Epidermal melanocyte (primary cell): ENCODE data around the gene ARID3A.

ENCODE experiments used
- DNase-seq: peaks from one replicate; pipeline ENCODE4 v3.0.0; 2011; ENCODE audit warnings: low spot score; ENCODE audit not compliant: insufficient read length

ARID3A gene

DNA sequence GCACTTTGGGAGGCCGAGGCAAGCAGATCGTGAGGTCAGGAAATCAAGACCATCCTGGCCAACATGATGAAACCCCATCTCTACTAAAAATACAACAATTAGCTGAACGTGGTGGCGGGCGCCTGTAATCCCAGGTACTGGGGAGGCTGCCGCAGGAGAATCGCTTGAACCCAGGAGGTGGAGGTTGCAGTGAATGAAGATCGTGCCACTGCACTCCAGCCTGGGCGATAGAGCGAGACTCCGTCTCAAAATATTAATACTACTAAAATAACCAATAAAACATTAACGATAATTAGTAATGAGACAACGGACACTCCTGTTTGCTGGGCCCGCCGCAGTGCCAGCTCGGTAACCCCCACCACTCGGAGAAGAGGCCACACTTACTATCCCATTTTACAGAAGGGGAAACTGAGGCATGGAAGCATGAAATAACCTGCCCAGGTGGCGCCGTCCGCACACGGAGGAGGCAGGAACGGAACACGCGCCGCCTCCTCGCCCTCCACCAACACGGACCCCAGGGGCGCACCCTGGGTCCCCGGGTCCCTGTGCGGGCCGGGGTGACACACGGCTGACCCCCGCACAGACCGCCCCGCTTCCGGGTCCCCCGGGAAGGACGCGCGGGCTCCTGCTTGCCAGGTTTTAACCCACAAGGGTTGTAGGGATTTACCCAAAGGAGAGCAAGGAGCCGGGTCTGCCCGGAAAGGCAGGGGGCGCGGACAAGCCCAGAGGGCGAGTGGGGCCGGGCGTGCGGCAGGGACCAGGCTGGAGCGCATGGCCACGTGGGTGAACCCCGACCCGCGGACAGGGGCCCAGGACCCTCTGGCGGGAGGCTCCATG, 14.4 kb upstream of the ARID3A start:
- DNase-seq, result no peak

DNA sequence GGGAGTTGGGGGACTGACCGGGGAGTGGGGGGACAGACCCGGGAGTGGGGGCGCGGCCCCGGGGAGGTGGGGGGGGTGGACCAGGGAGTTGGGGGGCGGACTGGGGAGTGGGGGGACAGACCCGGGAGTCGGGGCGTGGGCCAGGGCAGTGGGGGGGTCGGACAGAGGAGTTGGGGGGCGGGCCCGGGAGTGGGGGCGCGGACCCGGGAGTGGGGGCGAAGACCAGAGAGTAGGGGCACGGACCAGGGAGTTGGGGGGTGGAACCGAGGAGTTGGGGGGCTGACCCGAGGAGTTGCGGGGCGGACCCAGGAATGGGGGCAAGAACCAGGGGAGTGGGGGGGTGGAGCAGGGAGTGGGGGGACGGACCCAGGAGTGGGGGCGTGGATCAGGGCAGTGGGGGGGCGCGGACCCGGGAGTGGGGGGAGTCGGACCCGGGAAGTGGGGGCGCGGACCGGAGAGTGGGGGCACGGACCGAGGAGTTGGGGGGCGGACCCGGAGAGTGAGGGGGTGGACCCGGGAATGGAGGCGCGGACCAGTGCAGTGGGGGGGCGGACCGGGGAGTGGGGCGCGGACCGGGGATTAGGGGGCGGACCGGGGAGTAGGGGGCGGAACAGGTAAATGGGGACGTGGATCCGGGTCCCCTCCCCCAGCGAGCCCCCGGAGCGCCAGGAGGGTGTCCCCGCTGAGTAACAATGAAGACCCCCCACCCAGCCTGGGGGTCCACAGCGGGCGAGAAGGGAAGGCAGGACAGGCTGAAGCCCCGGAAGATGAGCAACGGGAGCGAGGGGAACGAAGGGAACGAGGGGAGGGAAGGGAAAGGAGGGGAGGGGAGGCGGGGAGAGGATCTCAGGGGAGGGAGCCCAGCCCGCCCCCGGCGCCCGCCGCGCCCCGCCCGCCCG, 13.4 kb upstream of the ARID3A start:
- DNase-seq, result no peak

DNA sequence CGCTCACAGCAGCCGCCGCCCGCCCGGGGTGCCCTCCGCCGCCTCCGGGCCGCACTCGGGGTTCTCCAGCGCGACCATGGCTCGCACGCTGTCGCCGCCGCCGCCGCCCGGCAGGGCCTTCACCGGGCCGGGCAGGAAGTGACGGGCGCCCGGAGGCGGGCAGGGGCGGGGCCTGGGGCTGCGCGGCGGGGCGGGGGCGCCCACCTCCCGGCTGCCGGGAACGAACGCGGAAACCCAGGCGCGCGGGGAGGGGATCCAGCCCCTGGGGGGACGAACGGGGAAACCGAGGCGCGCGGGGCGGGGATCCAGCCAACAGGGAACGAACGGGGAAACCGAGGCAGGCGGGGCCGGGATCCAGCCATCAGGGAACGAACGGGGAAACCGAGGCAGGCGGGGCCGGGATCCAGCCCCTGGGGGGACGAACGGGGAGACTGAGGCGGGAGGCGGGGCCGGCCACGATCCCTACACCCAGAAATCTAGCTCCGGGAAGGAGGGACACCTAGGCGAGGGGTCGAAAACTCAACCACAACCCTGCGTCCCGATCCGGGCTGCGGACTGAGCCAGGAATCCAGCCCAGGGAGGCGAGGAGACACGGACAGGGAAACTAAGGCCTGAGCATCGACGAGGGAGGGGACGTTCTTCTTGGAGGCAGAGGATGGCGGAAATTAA, 12.6 kb upstream of the ARID3A start, which contains the start of gene R3HDM4:
Gene R3HDM4 (minus strand): TSS at position 140 of the 669 bp plus-strand sequence. CDS start 62 bp downstream, at position 78.
- peak; percentile 97 for DNase-seq

DNA sequence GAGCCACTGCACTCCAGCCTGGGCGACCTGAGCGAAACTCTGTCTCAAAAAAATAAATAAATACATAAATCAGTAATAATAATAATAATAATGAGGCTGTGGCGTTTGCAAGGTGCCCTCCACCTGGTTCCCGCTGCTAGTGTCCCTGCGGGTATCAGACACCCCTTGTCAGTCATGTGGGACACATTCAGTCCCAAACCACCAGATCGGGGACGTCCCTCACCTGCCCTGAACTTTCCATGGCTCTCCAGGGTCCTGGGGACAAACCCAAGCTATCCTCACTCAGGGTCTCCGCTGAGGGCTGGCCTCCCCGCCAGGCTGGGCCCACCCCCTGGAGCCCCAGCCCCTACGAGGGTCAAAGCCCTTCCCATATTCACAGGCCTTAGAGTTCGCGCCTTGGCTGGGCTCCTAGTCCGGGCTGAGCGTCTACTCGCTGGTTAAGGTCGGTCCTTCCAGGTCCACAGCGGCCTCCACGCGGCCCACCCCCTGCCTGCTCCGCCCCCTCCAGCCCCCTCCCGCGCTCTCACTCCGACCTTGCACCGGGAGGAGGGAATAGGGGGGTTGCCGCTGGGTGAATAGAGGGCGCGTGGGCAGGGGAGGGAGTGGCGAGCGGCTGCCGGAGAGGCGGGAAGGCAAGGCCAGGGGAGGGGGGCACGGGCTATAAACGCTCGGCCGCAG, 9.1 kb upstream of the ARID3A start:
- DNase-seq, result no peak

DNA sequence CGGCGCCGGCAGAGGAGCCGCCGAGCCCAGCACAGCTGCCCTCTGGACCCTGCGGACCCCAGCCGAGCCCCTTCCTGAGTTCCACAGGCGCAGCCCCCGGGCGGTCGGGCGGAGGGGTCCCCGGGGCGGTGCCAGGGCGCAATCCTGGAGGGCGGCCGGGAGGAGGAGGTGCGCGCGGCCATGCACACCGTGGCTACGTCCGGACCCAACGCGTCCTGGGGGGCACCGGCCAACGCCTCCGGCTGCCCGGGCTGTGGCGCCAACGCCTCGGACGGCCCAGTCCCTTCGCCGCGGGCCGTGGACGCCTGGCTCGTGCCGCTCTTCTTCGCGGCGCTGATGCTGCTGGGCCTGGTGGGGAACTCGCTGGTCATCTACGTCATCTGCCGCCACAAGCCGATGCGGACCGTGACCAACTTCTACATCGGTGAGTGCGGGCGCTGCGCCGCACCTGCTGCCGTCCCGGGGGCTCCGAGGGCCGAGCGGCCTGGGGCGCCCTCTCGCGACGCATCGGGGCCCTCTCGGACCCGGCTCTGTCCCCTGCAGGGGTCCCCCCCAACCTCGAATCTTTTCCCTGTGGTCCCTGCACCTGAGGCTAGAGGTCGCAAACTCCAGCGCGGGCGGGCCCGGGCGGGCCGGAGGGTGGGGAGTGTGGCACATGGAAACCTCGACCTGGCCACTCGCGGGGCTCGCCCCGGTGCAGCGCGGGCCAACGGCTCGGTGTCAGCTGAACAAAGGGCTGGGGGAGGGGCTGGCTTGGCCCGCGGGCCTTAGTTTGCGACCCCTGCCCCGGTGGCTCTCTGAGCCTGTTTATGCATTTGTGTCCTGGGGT, 8.3 kb upstream of the ARID3A start, which contains the start of gene KISS1R:
Gene KISS1R (plus strand): TSS at position 11 of the 829 bp plus-strand sequence. CDS start 170 bp downstream, at position 181.
- no peak for DNase-seq

DNA sequence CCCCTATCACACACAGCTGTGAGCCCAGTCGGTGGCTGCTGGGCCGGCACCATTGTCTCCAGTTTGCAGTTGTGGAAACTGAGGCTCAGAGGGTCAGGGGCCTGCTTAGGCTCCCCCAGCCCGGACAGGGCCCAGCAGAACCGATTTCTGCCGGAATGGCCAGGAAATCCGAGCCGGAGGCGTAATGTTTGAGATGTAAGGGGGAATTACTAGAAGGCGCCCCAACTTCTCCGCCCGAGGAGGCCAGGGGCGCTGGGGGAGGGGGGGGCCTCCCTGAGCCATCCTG, 7.7 kb upstream of the ARID3A start:
- no peak for DNase-seq

DNA sequence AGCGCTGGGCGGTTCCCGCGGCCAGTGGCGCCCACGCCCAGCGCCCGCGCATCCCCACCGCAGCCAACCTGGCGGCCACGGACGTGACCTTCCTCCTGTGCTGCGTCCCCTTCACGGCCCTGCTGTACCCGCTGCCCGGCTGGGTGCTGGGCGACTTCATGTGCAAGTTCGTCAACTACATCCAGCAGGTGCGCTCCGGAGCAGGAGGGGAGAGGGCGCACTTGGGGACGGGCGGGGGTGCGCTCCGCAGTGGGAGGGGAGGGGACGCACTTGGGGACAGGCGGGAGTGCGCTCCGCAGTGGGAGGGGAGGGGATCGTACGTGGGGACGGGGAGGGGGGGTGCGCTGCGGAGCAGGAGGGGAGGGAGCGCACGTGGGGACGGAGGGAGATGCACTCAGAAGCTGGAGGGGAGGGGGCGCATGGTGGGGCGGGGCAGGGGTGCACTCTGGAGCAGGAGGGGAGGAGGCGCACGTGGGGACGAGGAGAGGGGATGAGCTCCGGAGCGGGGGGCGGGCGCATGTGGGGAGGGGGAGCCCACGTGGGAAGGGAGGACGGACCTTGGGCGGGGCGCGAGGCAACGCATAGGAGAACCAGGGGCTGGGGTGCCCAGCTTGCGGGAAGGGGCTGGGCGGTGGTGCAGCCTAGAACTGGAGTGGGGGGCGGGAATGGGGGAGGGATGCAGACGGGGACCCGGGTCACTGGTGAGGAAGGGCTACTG, 7.2 kb upstream of the ARID3A start:
- no peak for DNase-seq

DNA sequence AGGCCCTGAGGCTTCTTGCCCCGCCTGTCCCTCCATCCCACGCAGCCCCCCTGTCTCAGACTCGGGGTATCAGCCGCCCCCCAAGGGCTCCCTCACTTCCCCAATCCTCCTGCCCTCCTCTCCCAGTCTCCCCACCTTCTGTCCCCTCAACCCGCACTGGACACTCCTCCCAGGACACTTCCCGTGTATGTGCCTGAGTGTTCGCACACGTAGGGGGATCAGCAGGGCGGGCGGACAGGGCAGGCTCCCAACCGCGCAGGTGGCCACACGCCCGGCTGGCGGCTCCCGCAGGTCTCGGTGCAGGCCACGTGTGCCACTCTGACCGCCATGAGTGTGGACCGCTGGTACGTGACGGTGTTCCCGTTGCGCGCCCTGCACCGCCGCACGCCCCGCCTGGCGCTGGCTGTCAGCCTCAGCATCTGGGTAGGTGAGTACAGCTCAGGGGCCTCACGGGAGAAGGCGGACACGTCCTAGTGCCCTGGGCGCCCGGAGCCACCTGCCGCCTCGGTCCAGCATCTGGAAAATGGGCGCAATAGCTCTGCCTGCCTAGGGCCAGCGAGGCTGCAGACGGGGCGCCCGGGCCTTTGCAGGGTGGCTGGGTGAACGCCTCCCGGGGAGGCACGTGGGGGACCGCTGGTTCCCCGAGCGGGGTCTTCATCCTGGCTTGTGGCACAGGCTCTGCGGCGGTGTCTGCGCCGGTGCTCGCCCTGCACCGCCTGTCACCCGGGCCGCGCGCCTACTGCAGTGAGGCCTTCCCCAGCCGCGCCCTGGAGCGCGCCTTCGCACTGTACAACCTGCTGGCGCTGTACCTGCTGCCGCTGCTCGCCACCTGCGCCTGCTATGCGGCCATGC, 6.4 kb upstream of the ARID3A start:
- DNase-seq, result no peak

DNA sequence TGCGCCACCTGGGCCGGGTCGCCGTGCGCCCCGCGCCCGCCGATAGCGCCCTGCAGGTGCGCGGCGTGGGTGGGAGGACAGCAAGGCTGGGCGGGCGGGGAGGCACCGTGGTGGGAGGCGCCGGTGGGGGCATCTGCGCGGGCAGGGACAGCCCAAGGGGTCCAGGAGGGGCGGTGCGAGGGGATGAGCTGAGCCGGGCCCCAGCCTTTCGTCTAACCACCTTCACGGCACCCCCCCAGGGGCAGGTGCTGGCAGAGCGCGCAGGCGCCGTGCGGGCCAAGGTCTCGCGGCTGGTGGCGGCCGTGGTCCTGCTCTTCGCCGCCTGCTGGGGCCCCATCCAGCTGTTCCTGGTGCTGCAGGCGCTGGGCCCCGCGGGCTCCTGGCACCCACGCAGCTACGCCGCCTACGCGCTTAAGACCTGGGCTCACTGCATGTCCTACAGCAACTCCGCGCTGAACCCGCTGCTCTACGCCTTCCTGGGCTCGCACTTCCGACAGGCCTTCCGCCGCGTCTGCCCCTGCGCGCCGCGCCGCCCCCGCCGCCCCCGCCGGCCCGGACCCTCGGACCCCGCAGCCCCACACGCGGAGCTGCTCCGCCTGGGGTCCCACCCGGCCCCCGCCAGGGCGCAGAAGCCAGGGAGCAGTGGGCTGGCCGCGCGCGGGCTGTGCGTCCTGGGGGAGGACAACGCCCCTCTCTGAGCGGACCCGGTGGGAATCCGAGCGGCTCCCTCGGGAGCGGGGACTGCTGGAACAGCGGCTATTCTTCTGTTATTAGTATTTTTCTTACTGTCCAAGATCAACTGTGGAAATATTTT, 5.6 kb upstream of the ARID3A start:
- no peak for DNase-seq

DNA sequence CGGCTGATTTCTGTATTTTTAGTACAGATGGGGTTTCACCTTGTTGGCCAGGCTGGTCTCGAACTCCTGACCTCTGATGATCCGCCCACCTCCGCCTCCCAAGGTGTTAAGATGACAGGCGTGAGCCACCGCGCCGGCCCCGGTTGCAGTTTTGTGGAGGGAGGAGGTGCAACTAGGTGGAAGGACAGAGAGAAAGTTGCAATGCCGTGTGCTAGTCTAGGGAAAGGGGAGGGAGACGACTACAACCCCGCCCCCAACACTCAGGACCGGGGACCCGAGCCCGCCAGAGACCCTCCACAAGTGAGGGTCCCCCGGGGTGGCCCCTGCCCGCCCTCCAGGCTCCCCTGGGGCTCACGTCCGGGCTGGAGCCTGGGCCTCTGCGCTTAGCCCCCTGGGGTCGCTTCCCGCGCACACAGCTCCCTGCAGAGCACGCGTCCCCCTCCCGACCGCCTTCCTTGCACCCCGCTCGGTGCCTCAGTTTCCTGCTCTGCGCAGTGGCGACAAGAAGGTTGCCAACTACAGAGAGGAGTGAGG, 1.2 kb upstream of the ARID3A start:
- no peak for DNase-seq

DNA sequence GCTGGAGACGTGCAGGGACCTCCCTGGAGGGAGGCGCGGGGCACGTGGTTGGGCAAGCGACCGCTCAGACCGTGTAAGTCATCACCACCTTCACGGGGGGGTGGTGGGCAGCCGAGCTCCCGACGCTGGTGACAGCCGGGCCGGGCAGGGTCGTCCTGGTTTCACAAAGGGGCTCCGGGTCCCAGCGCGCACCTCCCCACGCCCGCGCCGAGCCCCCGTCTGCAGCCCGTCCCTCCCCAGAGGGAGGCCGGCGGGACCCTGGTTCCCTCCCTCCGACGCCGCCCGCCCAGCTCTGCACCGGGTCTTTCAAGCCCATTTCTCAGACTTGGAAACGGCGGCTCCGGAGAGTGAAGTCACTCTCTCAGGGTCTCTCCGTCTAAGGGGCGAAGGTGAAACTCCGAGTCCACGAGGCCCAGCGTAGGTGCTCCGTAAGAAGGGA, 729 bp upstream of the ARID3A start:
- DNase-seq, result peak; percentile 95

DNA sequence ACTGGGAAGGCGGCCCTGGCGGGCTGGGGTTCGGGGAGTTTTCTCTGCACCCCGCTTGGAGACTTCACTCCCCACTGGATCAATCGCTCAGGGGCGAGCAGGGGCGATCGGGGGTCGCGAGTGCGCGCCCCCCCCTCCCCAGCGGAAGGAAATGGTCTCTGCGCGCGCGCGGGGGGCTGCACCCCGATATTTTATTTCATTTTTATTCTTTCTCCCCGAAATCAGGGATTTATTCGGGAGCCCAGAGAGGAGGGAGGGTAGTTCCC, 421 bp downstream of the ARID3A start:
- DNase-seq, result no peak

DNA sequence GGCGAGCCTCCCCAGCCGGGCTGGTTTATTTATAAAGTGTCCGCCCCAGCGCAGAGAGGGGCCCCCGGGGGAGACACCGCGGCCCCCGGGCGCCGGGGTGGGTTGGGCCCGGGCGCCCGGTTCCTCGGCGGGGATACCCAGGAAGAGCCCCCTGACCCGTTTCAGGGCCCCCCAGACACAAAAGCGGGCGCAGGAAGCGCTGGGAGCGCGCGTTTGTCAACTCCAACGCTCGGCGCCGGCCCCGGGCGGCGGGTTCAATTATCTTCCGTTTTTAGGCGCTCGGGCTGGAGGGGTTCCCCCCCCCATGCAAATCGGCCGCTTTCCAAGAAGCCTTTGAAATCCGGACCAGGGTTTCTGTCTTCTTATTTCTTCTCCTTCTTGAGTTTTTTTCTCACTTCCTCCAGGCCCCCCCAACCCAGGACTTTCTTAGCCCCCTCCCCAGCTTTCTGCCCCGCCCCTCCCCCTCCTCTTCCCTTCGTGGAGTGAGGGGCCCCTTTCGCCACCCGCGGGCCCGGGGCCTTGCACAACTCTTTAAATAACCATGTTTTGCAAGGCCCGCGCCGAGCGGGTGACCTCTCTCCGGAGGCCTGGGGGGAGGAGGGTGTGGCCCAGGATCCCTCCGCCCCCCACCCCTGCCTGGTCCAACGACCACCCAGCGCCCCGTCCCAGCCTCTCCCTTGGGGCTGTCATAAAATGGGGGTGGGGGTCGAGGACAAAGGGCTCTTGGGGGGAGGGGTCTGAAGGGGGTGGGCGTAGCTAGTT, 935 bp downstream of the ARID3A start:
- peak; percentile 48 for DNase-seq

DNA sequence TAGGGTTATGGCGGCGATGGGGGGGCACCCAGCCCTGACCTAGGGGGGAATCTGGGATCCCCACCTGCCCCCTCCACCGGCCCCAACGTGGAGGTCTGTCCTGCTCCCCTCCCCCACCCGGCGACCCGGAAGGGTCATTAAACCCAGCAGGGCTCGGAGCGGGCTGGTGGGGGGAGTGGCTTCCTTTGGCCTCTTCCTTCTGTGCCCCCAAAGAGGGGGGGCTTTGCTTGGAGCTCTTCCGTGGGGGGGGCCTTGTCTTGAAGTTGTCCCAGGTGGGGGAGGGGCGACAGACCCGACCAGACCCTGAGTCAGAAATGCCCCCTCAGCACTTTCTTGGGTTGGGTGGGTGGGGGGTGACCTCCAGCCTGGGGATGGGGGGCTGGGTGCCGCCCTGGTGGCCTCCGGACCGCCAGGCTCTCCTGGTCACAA, 1.5 kb downstream of the ARID3A start:
- no peak for DNase-seq

DNA sequence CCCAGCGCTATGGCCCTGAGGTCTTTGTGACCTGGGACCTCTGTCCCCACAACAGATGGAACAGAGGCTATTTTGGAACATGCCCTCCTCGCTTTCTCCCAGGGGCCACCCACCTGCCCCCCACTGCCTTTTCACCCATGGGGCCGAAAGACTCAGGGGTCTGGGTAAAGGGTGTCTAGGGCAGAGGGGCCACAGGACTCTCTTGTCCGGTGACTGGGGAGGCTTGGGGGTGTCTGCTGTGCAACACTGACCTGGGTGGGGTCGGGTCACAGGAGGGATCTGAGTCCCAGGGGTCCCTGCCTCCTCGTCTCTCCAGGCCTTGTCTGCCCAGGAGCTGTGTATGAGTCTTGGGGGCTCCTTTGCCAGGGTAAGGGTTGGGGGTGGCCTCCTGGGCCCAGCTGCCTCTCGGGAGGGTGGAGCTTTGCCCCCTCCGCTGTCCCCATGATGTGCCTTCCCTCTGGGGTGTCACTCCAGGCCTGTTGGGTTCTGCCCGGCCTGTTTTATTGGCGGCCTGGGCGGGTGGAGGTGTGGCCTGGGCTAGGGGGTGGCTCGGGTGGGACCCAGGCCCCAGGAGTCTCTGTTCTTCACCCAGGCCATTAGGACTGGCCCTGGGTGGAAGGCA, 2.1 kb downstream of the ARID3A start:
- peak; percentile 59 for DNase-seq

DNA sequence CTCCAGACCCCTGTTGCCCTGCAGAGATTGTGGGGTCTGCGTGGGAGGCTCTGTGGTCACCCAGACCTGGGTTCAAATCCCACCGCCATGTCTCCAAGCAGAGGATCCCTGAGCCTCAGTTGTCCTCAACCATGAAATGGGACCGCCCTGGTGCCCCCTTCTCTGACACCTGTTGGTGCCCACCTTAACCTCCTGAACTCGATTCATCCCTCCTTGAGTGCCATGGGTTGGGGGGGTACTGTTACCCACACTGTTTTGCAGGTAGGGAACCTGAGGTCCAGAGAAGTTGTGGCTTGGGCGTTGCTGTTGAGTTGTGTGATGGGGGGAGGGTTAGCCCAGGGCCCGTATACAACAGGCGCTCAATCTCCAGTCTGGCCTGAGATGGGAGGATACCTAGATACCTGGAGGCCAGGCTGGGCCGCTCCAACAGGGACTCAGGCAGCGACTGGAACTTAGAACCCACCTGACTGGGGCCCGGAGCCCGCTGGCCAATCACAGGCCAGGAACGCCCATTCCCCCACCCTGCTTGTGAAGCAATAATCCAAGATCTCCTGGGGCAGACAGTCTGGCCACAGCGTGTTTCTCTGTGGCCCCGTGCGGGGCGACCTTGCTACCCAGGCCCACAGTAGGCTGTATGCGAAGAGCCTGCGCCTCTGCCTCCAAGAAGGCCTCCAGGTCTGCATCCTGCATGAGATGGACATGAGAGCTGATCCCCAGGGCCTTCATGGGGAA, 2.8 kb downstream of the ARID3A start:
- peak; percentile 49 for DNase-seq
